ENCODE results near the gene EMC10. TPM values are rescaled to one million over a fixed set of nuclear protein-coding genes. Genes with fewer than 3 reads are reported as not detected.

The EMC10 gene
- polyA plus RNA-seq, 1 of the 3 experiments (the other 2 are of a cell fraction), result 218 TPM

- Histone ChIP-seq H3K27me3 (ENCODE audit: insufficient read depth) (no peaks in the 10 kb centered on the region), H3K4me3 (ENCODE audit: low read depth in 2 of 2, low read length in 1 of 2) (no peak overlapping the region), H3K79me2 (ENCODE audit: insufficient read depth) (peaks cover 13% of the 10 kb centered on the region), H3K27ac (ENCODE audit: low read depth in 2 of 2, low read length in 1 of 2) (no peak overlapping the region), H3K9me2 (no peaks in the 10 kb centered on the region), H3K4me2 (no peak overlapping the region), H3F3A (replicated peaks; ENCODE audit: insufficient read depth) (no peaks in the 10 kb centered on the region), H2AFZ (ENCODE audit: low read depth) (no peak overlapping the region), H3K4me1 (ENCODE audit: control insufficient read depth in 1 of 2, insufficient read depth in 2 of 2, low read depth in 1 of 2, low read length in 1 of 2) (peaks cover 5 to 6% of the 10 kb centered on the region in 2 experiments; a peak in 2 of 4 replicates), H3K9me3 (no peaks in the 10 kb centered on the region; the same call in 1 of the 2 replicates), H3K36me3 (replicated peaks in 1 of 2; ENCODE audit: control insufficient read depth in 1 of 2, insufficient read depth in 2 of 2, low read length in 1 of 2) (peaks cover 12 to 33% of the 10 kb centered on the region in 2 experiments), H4K20me1 (ENCODE audit: insufficient read depth) (no peaks in the 10 kb centered on the region), H3K9ac (no peak overlapping the region)
- ChIA-PET POLR2A (no interaction called here), CTCF (interaction anchor here (0.9 kb wide), 1 partner anchor 55 kb away, joined by 3 read pairs; no protein-coding TSS in a partner anchor)
- DNase-seq, result no peak
- 87% methylated on average over 13 of the region's 16 CpGs for WGBS (ENCODE audit: low lambda C conversion rate)
- TF ChIP-seq RAD21 (IDR thresholded peaks at IDR 0.05; ENCODE audit: low read length) (no peak), CHD2 (IDR thresholded peaks at IDR 0.05; ENCODE audit: low read length, partially characterized antibody) (no peak), RFX5 (IDR thresholded peaks at IDR 0.05; ENCODE audit: low read length) (no peak), SMC3 (IDR thresholded peaks at IDR 0.05; ENCODE audit: low read depth, low read length) (no peak), TEAD4 (IDR thresholded peaks at IDR 0.05; ENCODE audit: borderline replicate concordance, insufficient read depth) (no peak), FOSL2 (IDR thresholded peaks at IDR 0.05; ENCODE audit: borderline replicate concordance, low read depth) (no peak), EP300 (IDR thresholded peaks at IDR 0.05; ENCODE audit: borderline replicate concordance in 1 of 2, low read depth in 1 of 2, low read length in 1 of 2) (no peak), YY1 (IDR thresholded peaks at IDR 0.05; ENCODE audit: low read depth) (no peak), RXRA (IDR thresholded peaks at IDR 0.05; ENCODE audit: borderline replicate concordance, low read depth) (no peak), ZBTB33 (IDR thresholded peaks at IDR 0.05; ENCODE audit: borderline replicate concordance, low read depth) (no peak), POLR2AphosphoS5 (IDR thresholded peaks at IDR 0.05; ENCODE audit: low read depth, low read length) (no peak), EZH2phosphoT487 (IDR thresholded peaks at IDR 0.05; ENCODE audit: borderline replicate concordance, low read depth) (no peak)
Measured at GRCh38 chr19:50482271-50482855, 6.1 kb downstream of the EMC10 start.

GRCh38 chr19:50482916-50483315 lies 6.6 kb downstream of the EMC10 start:
- Histone ChIP-seq H3K9me3 (no peaks in the 10 kb centered on the region; the same call in 1 of the 2 replicates), H3K9ac (no peak overlapping the region), H3K36me3 (replicated peaks in 1 of 2; ENCODE audit: control insufficient read depth in 1 of 2, insufficient read depth in 2 of 2, low read length in 1 of 2) (peaks cover 12 to 33% of the 10 kb centered on the region in 2 experiments), H3F3A (replicated peaks; ENCODE audit: insufficient read depth) (no peaks in the 10 kb centered on the region), H3K4me3 (ENCODE audit: low read depth in 2 of 2, low read length in 1 of 2) (no peak overlapping the region), H4K20me1 (ENCODE audit: insufficient read depth) (no peaks in the 10 kb centered on the region), H3K79me2 (ENCODE audit: insufficient read depth) (peaks cover 7% of the 10 kb centered on the region), H3K27me3 (ENCODE audit: insufficient read depth) (no peaks in the 10 kb centered on the region), H3K4me1 (ENCODE audit: control insufficient read depth in 1 of 2, insufficient read depth in 2 of 2, low read depth in 1 of 2, low read length in 1 of 2) (peaks cover 0 to under 1% of the 10 kb centered on the region in 2 experiments; a peak in 1 of 4 replicates), H3K27ac (ENCODE audit: low read depth in 2 of 2, low read length in 1 of 2) (no peak overlapping the region), H3K9me2 (no peaks in the 10 kb centered on the region), H3K4me2 (no peak overlapping the region), H2AFZ (ENCODE audit: low read depth) (no peak overlapping the region)
- CTCF ChIA-PET, result interaction anchor here (0.9 kb wide), 1 partner anchor 55 kb away, joined by 3 read pairs; no protein-coding TSS in a partner anchor
- 89% methylated on average over 10 of the region's 10 CpGs for WGBS (ENCODE audit: low lambda C conversion rate)
- POLR2A ChIA-PET, result interaction anchor here (0.7 kb wide), 1 partner anchor 50 kb away, joined by 3 read pairs; no protein-coding TSS in a partner anchor
- no peak for DNase-seq
- no peak for TF ChIP-seq ZBTB33 (IDR thresholded peaks at IDR 0.05; ENCODE audit: borderline replicate concordance, low read depth)
- no peak for TF ChIP-seq FOXJ3 (CRISPR knock-in tag; IDR thresholded peaks at IDR 0.05)
- TF ChIP-seq EP300 (IDR thresholded peaks at IDR 0.05; ENCODE audit: borderline replicate concordance in 1 of 2, low read depth in 1 of 2, low read length in 1 of 2), result no peak
- no peak for TF ChIP-seq TAF1 (IDR thresholded peaks at IDR 0.05; ENCODE audit: borderline replicate concordance, low read depth, low read length)
- TF ChIP-seq RCOR1 (IDR thresholded peaks at IDR 0.05; ENCODE audit: low read length), result no peak
- TF ChIP-seq GABPA (IDR thresholded peaks at IDR 0.05; ENCODE audit: low read depth), result no peak
- TF ChIP-seq FOXM1 (IDR thresholded peaks at IDR 0.05; ENCODE audit: low read depth), result no peak
- TF ChIP-seq, protein P1, sequence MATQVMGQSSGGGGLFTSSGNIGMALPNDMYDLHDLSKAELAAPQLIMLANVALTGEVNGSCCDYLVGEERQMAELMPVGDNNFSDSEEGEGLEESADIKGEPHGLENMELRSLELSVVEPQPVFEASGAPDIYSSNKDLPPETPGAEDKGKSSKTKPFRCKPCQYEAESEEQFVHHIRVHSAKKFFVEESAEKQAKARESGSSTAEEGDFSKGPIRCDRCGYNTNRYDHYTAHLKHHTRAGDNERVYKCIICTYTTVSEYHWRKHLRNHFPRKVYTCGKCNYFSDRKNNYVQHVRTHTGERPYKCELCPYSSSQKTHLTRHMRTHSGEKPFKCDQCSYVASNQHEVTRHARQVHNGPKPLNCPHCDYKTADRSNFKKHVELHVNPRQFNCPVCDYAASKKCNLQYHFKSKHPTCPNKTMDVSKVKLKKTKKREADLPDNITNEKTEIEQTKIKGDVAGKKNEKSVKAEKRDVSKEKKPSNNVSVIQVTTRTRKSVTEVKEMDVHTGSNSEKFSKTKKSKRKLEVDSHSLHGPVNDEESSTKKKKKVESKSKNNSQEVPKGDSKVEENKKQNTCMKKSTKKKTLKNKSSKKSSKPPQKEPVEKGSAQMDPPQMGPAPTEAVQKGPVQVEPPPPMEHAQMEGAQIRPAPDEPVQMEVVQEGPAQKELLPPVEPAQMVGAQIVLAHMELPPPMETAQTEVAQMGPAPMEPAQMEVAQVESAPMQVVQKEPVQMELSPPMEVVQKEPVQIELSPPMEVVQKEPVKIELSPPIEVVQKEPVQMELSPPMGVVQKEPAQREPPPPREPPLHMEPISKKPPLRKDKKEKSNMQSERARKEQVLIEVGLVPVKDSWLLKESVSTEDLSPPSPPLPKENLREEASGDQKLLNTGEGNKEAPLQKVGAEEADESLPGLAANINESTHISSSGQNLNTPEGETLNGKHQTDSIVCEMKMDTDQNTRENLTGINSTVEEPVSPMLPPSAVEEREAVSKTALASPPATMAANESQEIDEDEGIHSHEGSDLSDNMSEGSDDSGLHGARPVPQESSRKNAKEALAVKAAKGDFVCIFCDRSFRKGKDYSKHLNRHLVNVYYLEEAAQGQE (IDR thresholded peaks at IDR 0.05; ENCODE audit: low read depth, low read length), result no peak

Data from SK-N-SH (cell line).